ENCODE results near the gene MAPT.

- TF ChIP-seq, protein P1, sequence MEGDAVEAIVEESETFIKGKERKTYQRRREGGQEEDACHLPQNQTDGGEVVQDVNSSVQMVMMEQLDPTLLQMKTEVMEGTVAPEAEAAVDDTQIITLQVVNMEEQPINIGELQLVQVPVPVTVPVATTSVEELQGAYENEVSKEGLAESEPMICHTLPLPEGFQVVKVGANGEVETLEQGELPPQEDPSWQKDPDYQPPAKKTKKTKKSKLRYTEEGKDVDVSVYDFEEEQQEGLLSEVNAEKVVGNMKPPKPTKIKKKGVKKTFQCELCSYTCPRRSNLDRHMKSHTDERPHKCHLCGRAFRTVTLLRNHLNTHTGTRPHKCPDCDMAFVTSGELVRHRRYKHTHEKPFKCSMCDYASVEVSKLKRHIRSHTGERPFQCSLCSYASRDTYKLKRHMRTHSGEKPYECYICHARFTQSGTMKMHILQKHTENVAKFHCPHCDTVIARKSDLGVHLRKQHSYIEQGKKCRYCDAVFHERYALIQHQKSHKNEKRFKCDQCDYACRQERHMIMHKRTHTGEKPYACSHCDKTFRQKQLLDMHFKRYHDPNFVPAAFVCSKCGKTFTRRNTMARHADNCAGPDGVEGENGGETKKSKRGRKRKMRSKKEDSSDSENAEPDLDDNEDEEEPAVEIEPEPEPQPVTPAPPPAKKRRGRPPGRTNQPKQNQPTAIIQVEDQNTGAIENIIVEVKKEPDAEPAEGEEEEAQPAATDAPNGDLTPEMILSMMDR (IDR thresholded peaks at IDR 0.05; ENCODE audit: low read depth, low read length), result no peak
- TF ChIP-seq POLR2A (IDR thresholded peaks at IDR 0.05; ENCODE audit: extremely low read depth, insufficient read length), result no peak
Observed at GRCh38 chr17:45867171-45867570, 27.2 kb upstream of the MAPT start.

All from NB4 (cell line).